ENCODE data around the gene USP17L19.
"Not testable (repeated sequence)": the region's sequence is repeated elsewhere in the genome, so short reads cannot be mapped to it uniquely, and the experiment has no call there.

Gene USP17L19, protein sequence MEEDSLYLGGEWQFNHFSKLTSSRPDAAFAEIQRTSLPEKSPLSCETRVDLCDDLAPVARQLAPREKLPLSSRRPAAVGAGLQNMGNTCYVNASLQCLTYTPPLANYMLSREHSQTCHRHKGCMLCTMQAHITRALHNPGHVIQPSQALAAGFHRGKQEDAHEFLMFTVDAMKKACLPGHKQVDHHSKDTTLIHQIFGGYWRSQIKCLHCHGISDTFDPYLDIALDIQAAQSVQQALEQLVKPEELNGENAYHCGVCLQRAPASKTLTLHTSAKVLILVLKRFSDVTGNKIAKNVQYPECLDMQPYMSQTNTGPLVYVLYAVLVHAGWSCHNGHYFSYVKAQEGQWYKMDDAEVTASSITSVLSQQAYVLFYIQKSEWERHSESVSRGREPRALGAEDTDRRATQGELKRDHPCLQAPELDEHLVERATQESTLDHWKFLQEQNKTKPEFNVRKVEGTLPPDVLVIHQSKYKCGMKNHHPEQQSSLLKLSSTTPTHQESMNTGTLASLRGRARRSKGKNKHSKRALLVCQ

GRCh38 chr4:9253078-9253477 is at the start of gene USP17L19:
TSS of gene USP17L19 (plus strand) at chr4:9253378. CDS start at chr4:9253378, 0 bp downstream.
- H3K4me3 ChIP-seq (ENCODE audit: low read depth, low read length); in situ Hi-C loops (cut with HindIII; ENCODE audit: low sequenced_read_pairs); DNase-seq (ENCODE audit: low read depth): not testable (repeated sequence)

- H3K4me3 ChIP-seq (ENCODE audit: low read depth, low read length); DNase-seq (ENCODE audit: low read depth); in situ Hi-C loops (cut with HindIII; ENCODE audit: low sequenced_read_pairs): not testable (repeated sequence)
Measured at GRCh38 chr4:9210357-9210756, 42.8 kb upstream of the USP17L19 start, which contains the start of gene USP17L10. TSS of gene USP17L10 (plus strand) at chr4:9210657. CDS start at chr4:9210657, 0 bp downstream.

GRCh38 chr4:9214701-9215100 is 38.5 kb upstream of the USP17L19 start:
- DNase-seq (ENCODE audit: low read depth); in situ Hi-C loops (cut with HindIII; ENCODE audit: low sequenced_read_pairs); H3K4me3 ChIP-seq (ENCODE audit: low read depth, low read length): not testable (repeated sequence)

DNA sequence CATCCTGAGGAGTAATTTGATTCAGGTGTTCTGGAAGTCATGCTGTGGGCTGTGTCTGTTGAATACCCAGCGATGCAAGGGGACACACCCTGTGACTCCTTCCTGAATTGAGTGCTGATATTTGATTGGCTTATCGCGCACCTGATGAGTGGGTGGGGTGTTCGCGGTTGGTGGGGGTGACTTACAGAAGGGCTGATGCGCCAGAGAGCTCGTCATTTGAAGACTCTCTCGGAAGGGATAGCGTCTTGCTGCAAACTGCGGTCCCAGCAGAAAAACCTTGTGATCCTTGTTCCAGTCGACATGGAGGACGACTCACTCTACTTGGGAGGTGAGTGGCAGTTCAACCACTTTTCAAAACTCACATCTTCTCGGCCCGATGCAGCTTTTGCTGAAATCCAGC is 38.1 kb upstream of the USP17L19 start, which contains the start of gene USP17L11:
TSS of gene USP17L11 (plus strand) at position 301 of the 400 bp plus-strand sequence. CDS start at position 301, 0 bp downstream.
- DNase-seq (ENCODE audit: low read depth); H3K4me3 ChIP-seq (ENCODE audit: low read depth, low read length); in situ Hi-C loops (cut with HindIII; ENCODE audit: low sequenced_read_pairs): not testable (repeated sequence)

- in situ Hi-C loops (cut with HindIII; ENCODE audit: low sequenced_read_pairs); H3K4me3 ChIP-seq (ENCODE audit: low read depth, low read length); DNase-seq (ENCODE audit: low read depth): not testable (repeated sequence)
Measured at GRCh38 chr4:9219852-9220251, 33.3 kb upstream of the USP17L19 start, which contains the start of gene USP17L12. TSS of gene USP17L12 (plus strand) at chr4:9220152. CDS start at chr4:9220152, 0 bp downstream.

DNA sequence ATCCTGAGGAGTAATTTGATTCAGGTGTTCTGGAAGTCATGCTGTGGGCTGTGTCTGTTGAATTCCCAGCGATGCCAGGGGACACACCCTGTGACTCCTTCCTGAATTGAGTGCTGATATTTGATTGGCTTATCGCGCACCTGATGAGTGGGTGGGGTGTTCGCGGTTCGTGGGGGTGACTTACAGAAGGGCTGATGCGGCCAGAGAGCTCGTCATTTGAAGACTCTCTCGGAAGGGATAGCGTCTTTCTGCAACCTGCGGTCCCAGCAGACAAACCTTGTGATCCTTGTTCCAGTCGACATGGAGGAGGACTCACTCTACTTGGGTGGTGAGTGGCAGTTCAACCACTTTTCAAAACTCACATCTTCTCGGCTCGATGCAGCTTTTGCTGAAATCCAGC is 28.6 kb upstream of the USP17L19 start, which contains the start of gene USP17L13:
TSS of gene USP17L13 (plus strand) at position 301 of the 400 bp plus-strand sequence. CDS start at position 301, 0 bp downstream.
- DNase-seq (ENCODE audit: low read depth); in situ Hi-C loops (cut with HindIII; ENCODE audit: low sequenced_read_pairs); H3K4me3 ChIP-seq (ENCODE audit: low read depth, low read length): not testable (repeated sequence)

GRCh38 chr4:9230249-9230648 is 22.9 kb upstream of the USP17L19 start:
- DNase-seq (ENCODE audit: low read depth); H3K4me3 ChIP-seq (ENCODE audit: low read depth, low read length); in situ Hi-C loops (cut with HindIII; ENCODE audit: low sequenced_read_pairs): not testable (repeated sequence)

GRCh38 chr4:9234085-9234484 is 19.1 kb upstream of the USP17L19 start, which contains the start of gene USP17L15:
TSS of gene USP17L15 (plus strand) at chr4:9234385. CDS start at chr4:9234385, 0 bp downstream.
- DNase-seq (ENCODE audit: low read depth); H3K4me3 ChIP-seq (ENCODE audit: low read depth, low read length); in situ Hi-C loops (cut with HindIII; ENCODE audit: low sequenced_read_pairs): not testable (repeated sequence)

DNA sequence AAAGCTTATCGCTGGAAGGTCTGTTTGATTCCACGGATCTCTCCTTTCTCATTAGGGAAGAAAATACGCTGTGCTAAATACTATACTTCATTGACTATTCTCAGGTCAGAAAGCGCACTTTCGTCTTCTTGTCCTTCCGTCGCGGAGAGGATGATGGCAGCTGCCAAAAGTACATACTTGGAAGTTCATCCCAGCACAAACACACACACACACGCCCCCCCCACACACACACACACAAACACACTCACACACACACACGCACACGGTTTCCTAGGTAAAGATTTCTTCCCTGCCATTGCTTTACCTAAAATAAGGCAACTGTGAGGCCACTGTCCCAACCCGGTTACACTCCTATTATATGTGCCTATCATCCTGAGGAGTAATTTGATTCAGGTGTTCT is 14.7 kb upstream of the USP17L19 start:
- H3K4me3 ChIP-seq (ENCODE audit: low read depth, low read length); DNase-seq (ENCODE audit: low read depth); in situ Hi-C loops (cut with HindIII; ENCODE audit: low sequenced_read_pairs): not testable (repeated sequence)

DNA sequence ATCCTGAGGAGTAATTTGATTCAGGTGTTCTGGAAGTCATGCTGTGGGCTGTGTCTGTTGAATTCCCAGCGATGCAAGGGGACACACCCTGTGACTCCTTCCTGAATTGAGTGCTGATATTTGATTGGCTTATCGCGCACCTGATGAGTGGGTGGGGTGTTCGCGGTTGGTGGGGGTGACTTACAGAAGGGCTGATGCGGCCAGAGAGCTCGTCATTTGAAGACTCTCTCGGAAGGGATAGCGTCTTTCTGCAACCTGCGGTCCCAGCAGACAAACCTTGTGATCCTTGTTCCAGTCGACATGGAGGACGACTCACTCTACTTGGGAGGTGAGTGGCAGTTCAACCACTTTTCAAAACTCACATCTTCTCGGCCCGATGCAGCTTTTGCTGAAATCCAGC is 9.6 kb upstream of the USP17L19 start, which contains the start of gene USP17L17:
TSS of gene USP17L17 (plus strand) at position 301 of the 400 bp plus-strand sequence. CDS start at position 301, 0 bp downstream.
- in situ Hi-C loops (cut with HindIII; ENCODE audit: low sequenced_read_pairs); H3K4me3 ChIP-seq (ENCODE audit: low read depth, low read length): not testable (repeated sequence)

DNA sequence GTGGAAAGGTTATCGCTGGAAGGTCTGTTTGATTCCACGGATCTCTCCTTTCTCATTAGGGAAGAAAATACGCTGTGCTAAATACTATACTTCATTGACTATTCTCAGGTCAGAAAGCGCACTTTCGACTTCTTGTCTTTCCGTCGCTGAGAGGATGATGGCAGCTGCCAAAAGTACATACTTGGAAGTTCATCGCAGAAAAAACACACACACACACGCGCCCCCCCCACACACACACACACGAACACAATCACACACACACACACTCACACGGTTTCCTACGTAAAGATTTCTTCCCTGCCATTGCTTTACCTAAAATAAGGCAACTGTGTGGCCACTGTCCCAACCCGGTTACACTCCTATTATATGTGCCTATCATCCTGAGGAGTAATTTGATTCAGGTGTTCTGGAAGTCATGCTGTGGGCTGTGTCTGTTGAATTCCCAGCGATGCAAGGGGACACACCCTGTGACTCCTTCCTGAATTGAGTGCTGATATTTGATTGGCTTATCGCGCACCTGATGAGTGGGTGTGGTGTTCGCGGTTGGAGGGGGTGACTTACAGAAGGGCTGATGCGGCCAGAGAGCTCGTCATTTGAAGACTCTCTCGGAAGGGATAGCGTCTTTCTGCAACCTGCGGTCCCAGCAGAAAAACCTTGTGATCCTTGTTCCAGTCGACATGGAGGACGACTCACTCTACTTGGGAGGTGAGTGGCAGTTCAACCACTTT is 5.1 kb upstream of the USP17L19 start, which contains the start of gene USP17L18:
TSS of gene USP17L18 (plus strand) at position 678 of the 728 bp plus-strand sequence. CDS start at position 678, 0 bp downstream.
- H3K4me3 ChIP-seq (ENCODE audit: low read depth, low read length); in situ Hi-C loops (cut with HindIII; ENCODE audit: low sequenced_read_pairs); DNase-seq (ENCODE audit: low read depth): not testable (repeated sequence)

More for the DNA sequence above, 9.6 kb upstream of the USP17L19 start, which contains the start of gene USP17L17:
- not testable (repeated sequence) for DNase-seq (ENCODE audit: low read depth)

DNA sequence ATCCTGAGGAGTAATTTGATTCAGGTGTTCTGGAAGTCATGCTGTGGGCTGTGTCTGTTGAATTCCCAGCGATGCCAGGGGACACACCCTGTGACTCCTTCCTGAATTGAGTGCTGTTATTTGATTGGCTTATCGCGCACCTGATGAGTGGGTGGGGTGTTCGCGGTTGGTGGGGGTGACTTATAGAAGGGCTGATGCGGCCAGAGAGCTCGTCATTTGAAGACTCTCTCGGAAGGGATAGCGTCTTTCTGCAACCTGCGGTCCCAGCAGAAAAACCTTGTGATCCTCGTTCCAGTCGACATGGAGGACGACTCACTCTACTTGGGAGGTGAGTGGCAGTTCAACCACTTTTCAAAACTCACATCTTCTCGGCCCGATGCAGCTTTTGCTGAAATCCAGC is 4.6 kb downstream of the USP17L19 start, which contains the start of gene USP17L20:
TSS of gene USP17L20 (plus strand) at position 301 of the 400 bp plus-strand sequence. CDS start at position 301, 0 bp downstream.
- in situ Hi-C loops (cut with HindIII; ENCODE audit: low sequenced_read_pairs); H3K4me3 ChIP-seq (ENCODE audit: low read depth, low read length); DNase-seq (ENCODE audit: low read depth): not testable (repeated sequence)

DNA sequence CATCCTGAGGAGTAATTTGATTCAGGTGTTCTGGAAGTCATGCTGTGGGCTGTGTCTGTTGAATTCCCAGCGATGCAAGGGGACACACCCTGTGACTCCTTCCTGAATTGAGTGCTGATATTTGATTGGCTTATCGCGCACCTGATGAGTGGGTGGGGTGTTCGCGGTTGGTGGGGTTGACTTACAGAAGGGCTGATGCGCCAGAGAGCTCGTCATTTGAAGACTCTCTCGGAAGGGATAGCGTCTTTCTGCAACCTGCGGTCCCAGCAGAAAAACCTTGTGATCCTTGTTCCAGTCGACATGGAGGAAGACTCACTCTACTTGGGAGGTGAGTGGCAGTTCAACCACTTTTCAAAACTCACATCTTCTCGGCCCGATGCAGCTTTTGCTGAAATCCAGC is 9.4 kb downstream of the USP17L19 start, which contains the start of gene USP17L21:
TSS of gene USP17L21 (plus strand) at position 301 of the 400 bp plus-strand sequence. CDS start at position 301, 0 bp downstream.
- H3K4me3 ChIP-seq (ENCODE audit: low read depth, low read length); DNase-seq (ENCODE audit: low read depth); in situ Hi-C loops (cut with HindIII; ENCODE audit: low sequenced_read_pairs): not testable (repeated sequence)

- H3K4me3 ChIP-seq (ENCODE audit: low read depth, low read length); DNase-seq (ENCODE audit: low read depth); in situ Hi-C loops (cut with HindIII; ENCODE audit: low sequenced_read_pairs): not testable (repeated sequence)
Measured at GRCh38 chr4:9267319-9267718, 14.1 kb downstream of the USP17L19 start, which contains the start of gene USP17L22. TSS of gene USP17L22 (plus strand) at chr4:9267619. CDS start at chr4:9267619, 0 bp downstream.

- DNase-seq (ENCODE audit: low read depth); in situ Hi-C loops (cut with HindIII; ENCODE audit: low sequenced_read_pairs); H3K4me3 ChIP-seq (ENCODE audit: low read depth, low read length): not testable (repeated sequence)
Measured at GRCh38 chr4:9271719-9272118, 18.5 kb downstream of the USP17L19 start.

Measured in astrocyte of the cerebellum (primary cell).